HG02610 (cell line): ENCODE data around the gene EIPR1.
"Not testable (repeated sequence)": the region's sequence is repeated elsewhere in the genome, so short reads cannot be mapped to it uniquely, and the experiment has no call there.

Source experiments
- ATAC-seq: cut with Tn5 transposase; IDR thresholded peaks from one replicate; pipeline ENCODE4 v1.9.1; 2021; ENCODE audit warnings: mild to moderate bottlenecking, moderate library complexity; ENCODE audit not compliant: unreplicated experiment

EIPR1 gene

DNA sequence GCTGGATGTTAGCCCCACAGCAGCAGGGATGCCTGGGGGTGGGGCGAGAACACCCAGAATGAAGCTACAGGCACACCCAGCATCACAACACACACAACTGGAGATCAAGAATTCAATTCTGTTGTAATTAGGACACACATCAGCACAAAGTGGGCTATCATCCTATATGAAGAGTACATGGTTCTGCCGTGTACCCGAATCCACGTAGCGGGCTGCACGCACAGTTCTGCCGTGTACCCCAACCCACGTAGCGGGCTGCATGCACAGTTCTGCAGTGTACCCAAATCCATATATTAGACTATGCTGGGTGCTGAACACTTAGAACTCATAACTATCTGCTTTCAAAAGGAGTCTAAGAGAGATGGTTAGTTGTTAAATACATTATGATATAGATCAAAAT is 86.5 kb downstream of the EIPR1 start:
- no peak for ATAC-seq

DNA sequence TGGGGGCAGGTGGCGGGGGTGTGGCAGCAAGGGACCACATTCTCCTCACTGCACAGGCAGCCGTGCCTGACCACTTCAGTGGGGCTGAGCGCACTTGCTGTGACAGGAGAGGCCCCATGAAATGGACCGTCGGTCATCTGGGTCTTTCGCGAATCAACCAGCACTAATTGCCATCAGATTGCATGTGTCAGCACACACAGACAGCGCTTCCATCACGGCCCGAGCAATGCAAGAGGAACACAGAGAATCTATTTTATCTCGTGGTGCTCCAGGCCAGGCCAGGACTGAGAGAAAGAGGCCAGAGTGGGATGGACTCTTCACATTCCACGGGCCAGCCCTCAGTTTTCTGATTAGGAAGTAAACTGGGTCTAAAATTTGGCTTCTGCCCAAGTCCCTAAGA is 87.0 kb downstream of the EIPR1 start:
- ATAC-seq: no peak

DNA sequence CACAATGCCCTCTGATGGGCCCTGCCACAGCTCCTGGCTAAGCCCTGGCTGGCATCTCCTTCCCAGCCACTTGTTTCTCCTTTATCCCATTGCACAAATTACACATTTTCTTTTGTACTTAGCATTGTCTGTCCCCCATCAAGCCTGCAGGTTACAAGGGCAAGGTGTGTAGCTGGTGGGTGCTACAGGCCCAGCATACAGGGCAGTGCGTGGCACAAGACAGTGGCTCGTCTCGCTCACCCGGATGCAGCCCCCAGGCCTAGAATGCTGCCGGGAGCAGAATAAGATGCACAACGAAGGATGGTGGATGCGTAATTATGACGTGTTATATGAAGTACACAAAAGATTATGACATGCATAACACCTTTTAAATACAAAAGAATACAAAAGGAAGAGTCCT is 87.6 kb downstream of the EIPR1 start:
- no peak for ATAC-seq

DNA sequence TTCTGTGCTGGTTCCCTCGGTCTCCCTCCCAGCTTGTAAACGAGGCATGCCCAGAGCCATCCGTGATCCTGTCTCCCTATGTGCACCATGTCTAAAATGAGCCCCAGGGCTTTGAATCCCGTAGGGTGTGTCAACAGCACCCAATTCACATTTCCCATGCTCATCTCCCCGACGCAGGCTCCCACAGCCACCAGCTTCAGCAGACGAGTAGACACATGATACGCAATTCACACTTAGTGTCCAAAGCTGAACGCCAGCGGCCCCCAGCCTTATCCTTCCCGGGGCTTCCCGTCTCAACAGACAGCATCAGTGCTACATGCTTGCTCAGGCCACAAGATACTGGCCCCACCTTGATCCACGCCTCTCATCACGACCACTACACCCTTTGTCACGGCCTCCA is 88.1 kb downstream of the EIPR1 start:
- no peak for ATAC-seq

DNA sequence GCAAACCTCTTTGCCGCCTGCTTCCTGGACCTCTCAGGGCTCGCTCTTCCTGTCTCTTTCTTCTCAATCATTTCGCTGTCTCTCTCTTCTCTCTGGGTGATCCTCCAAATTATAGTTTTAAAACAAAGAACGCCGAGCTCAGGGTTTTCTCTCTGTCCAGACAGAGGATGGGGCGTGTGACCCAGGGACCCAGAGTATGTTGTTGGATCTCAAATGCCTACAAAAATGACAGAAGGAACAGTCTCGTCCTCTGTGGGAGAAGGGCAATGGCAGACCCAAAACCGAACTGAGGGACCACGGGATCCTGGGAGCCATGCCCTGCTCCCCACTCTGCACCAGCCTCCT is 88.5 kb downstream of the EIPR1 start:
- ATAC-seq: no peak

DNA sequence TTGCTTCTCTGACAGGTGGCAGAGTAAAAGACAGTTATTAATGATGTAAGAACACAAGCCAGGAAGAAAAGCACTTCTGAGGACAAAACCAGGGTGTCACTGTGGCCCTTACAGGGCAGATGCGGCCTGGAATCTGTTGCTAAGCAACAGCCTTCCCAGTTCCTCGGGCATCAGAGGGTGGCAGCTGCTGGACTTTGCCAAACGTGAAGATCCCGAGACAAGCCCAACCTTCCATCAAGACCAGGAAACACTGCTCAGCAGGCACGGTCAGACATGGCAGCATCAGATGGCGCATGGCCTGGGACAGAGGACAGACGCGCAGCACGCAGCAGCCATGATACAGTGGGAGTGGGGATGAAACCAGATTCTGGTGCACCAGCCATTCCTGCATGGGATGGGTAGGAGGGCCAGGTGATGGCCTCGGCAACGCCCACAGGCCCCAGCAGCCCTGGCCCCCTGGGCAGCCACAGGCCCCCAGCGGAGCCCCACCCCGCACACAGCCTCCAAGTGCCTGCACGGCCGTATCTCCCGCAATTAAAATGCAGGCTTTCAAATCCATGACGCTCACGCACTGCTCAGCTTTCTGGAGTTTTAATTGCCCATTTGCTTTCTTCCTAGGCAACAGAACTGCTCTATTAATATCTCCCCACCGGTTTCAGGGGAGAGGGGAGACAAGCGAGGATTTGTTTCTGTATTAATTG is 89.0 kb downstream of the EIPR1 start:
- no peak for ATAC-seq

DNA sequence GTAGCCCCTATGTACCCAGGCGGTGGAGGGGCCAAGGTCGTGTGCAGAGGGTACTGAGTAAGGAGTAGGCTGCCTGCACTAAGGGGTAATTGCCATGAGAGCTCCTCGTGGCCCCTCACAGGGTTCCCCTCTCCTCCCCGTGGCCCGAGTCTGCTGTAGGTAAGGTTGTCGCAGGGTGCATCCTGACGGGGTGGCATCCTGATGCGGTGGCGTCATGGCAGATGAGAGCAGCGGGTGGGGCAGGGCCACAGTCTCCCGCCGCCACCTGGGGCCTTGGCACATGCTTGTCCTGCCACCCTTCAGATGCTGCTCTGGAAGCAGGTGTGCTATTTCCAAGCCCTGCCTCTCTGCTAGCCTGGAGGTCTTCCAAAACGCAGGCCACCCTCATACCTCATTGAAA is 89.7 kb downstream of the EIPR1 start:
- no peak for ATAC-seq

DNA sequence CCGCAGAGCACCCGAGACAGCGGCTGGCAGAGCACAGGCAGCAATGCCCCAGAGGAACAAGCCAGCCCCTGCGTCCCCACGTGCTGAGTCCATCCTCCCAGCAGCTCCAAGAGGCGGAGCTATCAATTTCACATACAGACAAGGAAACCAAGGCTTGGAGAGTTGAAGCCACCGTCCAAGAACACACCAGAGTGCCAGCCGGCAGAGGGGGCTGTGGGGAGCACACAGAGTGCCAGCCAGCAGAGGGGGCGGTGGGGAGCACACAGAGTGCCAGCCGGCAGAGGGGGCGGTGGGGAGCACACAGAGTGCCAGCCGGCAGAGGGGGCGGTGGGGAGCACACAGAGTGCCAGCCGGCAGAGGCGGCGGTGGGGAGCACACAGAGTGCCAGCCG is 91.0 kb downstream of the EIPR1 start:
- not testable (repeated sequence) for ATAC-seq

DNA sequence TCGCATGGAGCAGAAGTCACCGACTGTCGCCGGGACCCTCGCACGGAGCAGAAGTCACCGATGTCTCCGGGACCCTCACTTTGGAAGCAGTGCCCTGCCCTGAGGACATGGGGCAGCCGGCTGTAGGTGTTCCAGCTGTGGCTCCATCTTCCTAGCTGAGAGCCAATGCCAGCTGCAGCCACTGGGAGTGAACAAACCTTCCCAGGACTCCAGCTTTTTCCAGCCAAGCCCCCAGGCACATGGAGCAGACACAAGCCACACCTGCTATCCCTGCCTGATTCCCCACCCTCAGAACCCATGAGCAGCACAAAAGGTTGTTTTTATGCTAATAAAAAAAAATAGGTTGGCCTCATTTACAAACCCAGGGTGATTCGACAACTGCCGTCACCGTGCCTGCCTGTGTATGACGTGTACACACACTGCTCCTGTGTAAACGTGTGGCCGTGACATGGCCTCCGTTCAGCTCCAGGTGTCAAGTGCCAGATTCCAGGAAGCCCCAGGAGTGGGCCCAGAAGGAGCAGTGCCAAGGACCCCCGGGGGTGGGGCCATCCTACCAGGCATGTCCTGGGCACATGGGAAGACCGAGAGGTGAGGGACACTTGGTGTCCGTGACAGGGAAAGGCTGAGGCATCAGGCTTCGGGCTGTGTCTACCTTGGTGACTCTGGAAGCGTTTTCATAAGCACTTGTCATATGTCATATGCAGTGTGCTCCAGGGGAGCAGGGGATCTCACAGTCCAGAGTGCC is 91.5 kb downstream of the EIPR1 start:
- no peak for ATAC-seq

DNA sequence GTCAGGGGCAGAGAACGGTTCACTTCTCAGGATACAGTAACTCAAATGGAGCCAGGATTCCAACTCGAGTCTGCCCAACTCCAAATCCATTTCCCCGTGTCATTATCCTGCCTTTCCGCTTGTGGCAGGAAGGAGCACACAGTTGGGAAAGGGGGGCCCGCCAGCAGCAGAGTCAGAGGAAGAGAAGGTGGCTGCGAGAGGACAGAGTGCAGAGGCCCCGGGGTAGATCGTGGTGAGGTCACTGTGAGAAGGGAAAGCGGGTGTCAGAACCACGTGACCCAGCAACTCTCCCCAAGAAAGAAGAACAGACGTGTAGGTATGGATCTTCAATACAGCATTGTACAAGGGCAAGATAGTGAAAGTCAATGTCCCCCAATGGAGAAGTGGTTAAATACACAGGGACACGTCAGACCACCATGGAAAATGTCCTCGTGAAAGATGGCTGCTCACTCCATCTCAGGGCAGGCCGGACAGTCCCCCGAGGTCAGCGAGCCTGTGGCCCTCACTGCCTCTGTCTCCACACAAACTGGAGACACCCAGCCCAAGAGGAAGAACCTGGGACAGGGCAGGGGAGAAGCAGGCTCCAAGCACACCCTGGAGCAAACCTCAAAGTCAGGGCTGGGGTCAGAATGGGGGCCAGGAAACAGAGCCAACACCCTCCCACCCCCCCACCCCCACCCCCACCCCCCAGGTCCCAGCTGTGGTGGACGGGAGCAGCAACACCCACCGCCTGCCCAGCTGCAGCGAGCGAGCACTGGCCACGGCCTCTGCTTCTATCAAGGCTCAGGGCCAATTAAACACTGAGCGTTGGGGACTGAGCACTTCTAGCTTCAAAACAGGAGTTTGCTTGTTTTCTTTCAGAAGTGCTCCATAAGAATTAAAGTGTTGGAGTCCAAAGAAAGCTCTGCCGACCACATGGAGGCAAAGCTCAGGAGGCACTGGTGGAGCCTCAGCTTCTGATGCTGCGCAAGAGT is 92.7 kb downstream of the EIPR1 start:
- no peak for ATAC-seq

DNA sequence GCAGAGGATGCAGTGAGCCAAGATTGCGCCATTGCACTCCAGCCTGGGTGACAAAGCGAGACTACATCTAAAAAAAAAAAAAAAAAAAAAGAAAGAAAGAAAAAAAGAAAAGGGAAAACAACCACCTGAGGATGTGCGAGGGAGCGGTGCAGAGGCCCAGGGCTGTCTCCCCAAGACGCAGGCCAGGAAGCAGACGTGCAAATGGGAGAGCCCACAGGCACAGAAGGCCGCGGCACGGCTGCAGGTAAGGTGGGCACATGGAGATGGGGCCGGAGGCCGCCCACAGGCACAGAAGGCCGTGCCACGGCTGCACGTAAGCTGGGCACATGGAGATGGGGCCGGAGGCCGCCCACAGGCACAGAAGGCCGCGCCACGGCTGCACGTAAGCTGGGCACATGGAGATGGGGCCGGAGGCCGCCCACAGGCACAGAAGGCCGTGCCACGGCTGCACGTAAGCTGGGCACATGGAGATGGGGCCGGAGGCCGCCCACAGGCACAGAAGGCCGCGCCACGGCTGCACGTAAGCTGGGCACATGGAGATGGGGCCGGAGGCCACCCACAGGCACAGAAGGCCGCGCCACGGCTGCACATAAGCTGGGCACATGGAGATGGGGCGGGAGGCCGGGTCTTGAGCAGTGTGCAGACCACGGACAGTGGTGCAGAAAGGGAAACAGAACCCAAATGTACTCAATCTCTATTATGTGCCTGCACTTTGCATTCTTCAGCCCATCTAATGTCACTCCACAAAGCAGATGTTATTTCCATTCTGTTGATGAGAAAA is 93.6 kb downstream of the EIPR1 start:
- not testable (repeated sequence) for ATAC-seq

DNA sequence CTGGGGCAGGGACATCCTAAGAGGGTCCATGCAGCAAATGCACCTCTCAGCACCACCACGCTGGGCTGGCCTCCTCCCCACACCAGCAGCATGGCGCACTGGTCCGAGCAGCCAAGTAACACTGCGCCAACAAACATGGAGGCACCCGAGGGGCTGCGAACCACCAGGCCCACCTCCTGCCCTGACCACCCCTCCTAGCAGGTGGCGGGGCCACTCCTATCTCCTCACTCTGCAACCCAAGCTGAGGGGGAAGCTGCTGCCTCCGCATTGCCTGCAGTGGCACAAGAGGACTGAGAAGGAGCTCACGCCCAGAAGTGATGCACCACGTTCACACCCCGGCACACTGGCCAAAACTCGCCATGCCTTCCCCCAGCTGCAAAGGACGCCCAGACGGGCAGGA is 94.4 kb downstream of the EIPR1 start:
- ATAC-seq: no peak

DNA sequence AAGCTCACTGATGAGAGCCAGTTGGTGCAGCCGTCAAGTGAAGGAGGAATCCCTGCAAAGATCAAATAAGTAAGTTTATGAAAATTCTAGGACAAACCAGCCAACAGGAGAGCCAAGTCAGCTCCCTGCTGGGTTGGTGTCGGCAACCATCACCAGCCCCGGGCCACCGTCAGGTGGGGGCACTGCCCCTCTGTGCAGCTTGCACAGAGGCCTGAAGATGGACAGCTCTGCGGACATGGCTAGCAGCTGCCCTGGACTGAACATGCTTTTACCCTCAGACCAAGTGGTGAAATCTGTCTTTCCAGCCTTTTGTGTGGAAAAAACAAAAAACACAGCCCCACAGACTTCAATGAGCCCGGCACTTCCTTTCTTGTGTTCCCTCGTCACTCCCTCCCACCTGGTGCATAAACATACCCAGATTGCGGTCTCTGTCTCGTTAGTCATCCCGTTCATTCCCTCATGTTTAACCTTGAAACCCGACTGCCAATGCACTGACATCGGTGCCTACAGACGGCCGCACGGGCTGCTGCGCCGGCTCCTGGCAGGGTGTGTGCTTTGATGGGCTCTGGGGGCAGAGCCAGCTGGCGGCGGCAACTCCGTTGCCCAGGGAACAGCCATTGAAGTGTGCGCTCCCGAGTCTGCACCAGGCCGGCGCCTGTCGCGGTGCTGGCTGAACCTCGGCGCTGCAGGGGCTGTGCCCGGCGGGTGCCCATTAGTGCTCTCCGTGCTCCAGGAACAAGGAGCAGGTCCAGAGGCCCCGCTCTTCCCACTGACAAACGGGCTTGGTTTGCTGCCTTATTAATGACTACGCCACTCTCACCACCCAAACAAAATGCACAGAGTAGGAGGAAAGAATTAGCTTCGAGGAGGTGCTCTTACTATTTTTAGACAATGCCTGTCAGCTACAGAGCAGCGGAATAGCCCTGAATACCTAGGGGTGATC is 95.3 kb downstream of the EIPR1 start:
- ATAC-seq: no peak

DNA sequence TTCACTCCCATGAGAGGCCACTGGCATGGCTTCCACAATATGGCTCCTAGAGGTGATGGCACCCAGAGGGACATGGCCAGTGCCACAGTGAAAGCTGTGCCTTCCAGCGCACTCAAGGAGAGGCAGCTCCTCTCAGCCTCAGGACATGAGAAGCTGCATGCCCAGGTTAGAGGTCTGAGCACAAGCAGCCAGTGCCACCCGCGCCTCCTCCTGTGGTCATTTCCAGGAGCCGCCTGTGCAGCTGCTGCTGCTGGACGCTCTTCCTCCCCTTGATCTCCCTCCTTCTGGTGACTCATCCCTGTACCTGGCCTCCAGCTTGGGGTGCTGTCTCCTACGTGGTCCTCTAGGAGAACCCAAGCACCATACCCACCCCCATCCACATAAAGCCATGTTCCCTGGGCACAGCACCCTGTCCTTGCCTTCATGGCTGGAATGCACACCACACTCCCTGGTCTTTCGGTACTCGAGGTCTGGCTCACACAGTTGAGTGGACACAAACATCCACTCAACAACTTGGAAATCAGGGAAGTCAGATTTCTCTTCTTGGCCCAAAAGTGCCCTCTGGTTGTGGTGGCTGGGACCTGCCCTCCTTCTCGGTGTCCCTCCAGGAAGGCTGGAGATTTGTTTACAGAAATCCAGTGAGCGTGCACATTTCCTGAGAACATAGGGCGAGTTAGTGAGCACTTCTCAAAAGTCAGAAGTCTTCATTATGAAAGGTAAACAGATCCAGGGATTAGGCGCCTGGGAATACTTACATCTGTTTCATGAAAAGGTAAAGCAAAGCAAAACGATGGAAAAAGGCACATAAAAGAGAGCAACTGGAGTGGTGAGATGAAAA is 96.7 kb downstream of the EIPR1 start:
- no peak for ATAC-seq

DNA sequence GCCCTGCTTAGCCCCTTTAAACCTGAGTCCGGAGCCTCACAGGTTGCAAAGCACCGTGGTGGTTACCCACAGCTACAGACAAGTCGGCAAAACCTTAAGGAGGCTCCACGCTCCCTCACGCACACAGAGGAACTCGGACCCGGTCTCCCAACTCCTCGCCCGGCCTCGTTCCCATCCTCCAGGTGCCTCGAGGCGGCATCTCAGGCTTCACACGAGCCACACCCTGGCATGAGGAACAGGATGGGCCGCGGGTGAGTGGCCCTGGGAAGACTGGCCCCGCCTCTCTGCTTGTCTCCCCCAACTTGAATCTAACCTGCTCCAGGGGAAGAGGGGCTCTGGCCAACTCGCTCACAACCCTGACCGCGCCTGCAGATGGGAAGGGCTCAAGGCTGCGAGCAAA is 97.4 kb downstream of the EIPR1 start:
- ATAC-seq: no peak

DNA sequence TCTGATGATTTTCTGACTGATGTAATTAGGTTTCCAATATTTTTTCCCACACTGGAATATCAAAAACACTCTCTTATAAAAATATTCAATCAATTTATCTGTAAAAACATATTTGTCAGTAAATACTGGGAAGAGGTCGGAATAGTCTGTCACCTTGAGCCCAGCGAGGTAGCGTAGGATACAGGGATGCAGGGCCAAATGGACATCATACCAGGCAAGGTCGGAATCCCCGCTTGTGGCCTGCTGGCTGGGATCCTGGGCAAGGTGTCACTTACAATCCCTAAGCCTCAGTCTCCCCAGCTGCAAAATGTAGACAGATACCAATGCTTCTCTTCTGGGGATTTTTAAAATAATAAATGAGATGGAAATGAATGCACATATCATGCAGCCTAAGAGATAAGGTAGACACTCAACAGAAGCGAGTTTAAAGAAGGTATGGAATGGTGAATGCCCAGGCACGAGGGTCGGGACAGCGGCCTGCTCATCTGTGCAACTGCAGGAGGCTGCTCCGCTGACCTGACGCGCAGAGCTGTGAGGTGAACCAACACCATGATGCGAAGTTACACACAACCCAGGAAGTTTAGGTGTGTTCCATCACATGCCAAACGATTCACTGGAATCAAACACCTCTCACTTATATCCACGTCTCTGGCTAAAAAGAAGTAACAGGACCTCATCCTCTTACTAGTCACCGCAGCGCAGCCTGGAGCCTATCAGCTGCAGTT is 98.2 kb downstream of the EIPR1 start:
- ATAC-seq: no peak

DNA sequence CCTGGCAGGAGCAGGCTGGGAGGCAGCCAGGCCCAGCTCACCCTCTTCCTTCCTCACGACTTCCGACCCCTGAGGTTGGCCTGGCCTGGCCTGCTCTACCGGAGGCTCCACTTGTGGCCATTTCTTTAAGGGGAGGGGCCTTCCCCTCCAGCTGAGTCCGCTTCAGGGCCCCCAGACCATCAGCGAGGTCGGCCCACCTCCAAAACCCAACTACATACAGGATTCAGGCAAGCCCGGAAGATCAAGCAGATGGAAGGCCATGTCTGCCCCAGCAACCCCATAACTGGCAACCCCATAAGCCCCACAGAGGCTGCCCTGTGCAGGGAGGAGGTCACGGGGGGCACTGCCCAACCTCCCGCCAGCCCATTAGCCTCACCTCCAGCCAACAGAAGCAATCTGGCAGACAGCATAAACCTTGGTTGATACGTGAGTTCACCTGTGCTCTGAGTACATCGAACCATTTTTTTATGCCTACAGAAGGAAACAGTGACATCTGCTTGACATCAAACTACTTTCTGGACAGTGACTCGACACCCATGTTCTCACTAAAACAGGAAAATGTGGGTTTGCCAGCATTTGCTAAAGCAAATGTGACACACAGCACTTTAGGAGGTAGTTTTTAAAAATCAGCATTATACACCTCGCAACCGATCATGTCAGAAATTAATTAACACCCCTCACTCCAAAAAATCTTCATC is 98.9 kb downstream of the EIPR1 start:
- no peak for ATAC-seq
